Karpas-422 (cell line): ENCODE data around the gene ADAMTS15. TPM values are rescaled to one million over a fixed set of nuclear protein-coding genes. Genes with fewer than 3 reads are reported as not detected.

ENCODE experiments used
- DNase-seq: peaks from one replicate; pipeline ENCODE4 v3.0.0-alpha.2; 2015
- H2AFZ ChIP-seq: fragments of 200-600 bp; sonication (generic); 2 replicates; pipeline ENCODE4 v1.6.1; 2014; ENCODE audit warnings: antibody characterized with exemption, low read length, mixed read lengths
- H3K27ac ChIP-seq: fragments of 200-600 bp; sonication (generic); 2 replicates; pipeline ENCODE4 v1.5.1; 2014; ENCODE audit warnings: mild to moderate bottlenecking, low read length, moderate library complexity
- H3K27me3 ChIP-seq: fragments of 200-600 bp; sonication (generic); 2 replicates; pipeline ENCODE4 v1.6.1; 2014; ENCODE audit warnings: low read length, mixed read lengths
- H3K36me3 ChIP-seq: fragments of 200-600 bp; sonication (generic); 2 replicates; pipeline ENCODE4 v1.6.1; 2014; ENCODE audit warnings: low read length, mixed read lengths; ENCODE audit not compliant: insufficient read depth
- H3K4me1 ChIP-seq: fragments of 200-600 bp; sonication (generic); 2 replicates; pipeline ENCODE4 v1.6.1; 2014; ENCODE audit warnings: mild to moderate bottlenecking, low read length, mixed read lengths
- H3K4me2 ChIP-seq: fragments of 200-600 bp; sonication (generic); 2 replicates; pipeline ENCODE4 v1.6.1; 2014; ENCODE audit warnings: low read length, low read depth, mild to moderate bottlenecking; ENCODE audit not compliant: poor library complexity, severe bottlenecking
- H3K4me3 ChIP-seq: fragments of 200-600 bp; sonication (generic); 2 replicates; pipeline ENCODE4 v1.5.1; 2014; ENCODE audit warnings: mild to moderate bottlenecking, antibody characterized with exemption, low read length, mixed read lengths
- H3K79me2 ChIP-seq: fragments of 200-600 bp; sonication (generic); 2 replicates; pipeline ENCODE4 v1.6.1; 2014; ENCODE audit warnings: mild to moderate bottlenecking, low read length, mixed read lengths
- H3K9ac ChIP-seq: fragments of 200-600 bp; sonication (generic); 2 replicates; pipeline ENCODE4 v1.6.0; 2014; ENCODE audit warnings: low read length
- H3K9me2 ChIP-seq: fragments of 200-600 bp; sonication (generic), shearing (Covaris generic); replicated peaks from 2 replicates; pipeline ENCODE4 v1.6.0; 2014; ENCODE audit warnings: mild to moderate bottlenecking, low read length, moderate library complexity; ENCODE audit not compliant: insufficient read depth
- H3K9me3 ChIP-seq: fragments of 300-700, 200-600 bp; sonication (generic); 2 replicates; pipeline ENCODE4 v1.6.1; 2014; ENCODE audit warnings: low read length, mixed read lengths
- H4K20me1 ChIP-seq: fragments of 200-600 bp; sonication (generic); 2 replicates; pipeline ENCODE4 v1.6.1; 2014; ENCODE audit warnings: mild to moderate bottlenecking, antibody characterized with exemption, low read length, low read depth; ENCODE audit not compliant: insufficient read depth
- total RNA-seq: library from RNA; depleted of rRNA; stranded (reverse); fragments of >200 nt; shearing (Covaris generic); gene quantifications from 2 replicates; pipeline ENCODE4 v1.2.3, GENCODE V29; 2014; ENCODE audit warnings: low replicate concordance

Gene ADAMTS15
- total RNA-seq, 1 experiment from 2014 or later, result not detected

DNA sequence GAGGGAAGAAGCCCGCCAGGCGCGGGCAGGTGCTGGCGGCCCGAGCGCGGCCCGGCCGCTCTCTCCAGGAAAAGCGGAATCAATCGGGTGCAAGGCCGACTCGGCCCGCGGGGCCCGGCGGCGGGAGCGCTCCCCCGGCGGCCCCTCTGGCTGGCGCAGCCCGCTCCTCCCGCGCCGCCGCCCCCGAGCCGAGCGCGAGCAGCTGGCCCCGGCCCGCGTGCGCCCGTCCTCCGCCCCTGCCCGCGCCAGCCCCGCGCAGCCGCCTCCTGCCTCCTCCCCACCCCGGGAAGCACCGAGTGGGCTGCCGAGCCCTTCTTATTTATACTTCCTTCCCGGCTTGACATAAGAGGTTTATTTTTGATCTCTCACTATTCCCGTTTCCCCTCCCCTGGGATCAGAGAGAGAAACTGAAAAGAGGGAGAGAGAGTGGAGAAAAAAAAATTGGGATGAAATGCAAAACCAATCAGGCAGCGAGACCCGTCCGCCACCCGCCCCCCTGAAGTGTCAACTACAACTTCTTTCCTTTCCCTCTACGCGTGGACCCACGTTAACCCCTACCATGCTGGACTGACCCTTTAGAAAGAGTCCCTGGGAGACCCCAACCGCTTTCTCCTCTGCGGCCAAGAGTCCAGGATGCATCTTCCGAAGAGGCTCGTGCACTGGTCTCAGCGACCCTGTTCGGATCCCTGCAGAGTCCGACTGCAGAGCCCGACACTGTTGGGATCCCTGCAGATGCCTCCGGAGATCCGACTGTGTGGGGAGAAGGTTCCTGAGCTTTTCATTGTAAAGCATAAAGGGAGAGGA, 19.9 kb upstream of the ADAMTS15 start, which contains the start of gene ADAMTS8:
Gene ADAMTS8, minus strand, starts transcription at position 294 of the 804 bp plus-strand sequence. CDS start 323 bp downstream, outside the sequence.
- Histone ChIP-seq H3K9ac (no peak within 1 kb of the TSS), H4K20me1 (no peaks in the 10 kb centered on the region), H3K27me3 (no peaks in the 10 kb centered on the region), H3K27ac (no peak within 1 kb of the TSS), H3K9me2 (no peaks in the 10 kb centered on the region), H2AFZ (no peak within 1 kb of the TSS), H3K79me2 (no peaks in the 10 kb centered on the region), H3K4me1 (peaks cover 3% of the 10 kb centered on the region; the same call in 1 of the 2 replicates), H3K36me3 (no peaks in the 10 kb centered on the region), H3K4me3 (no peak within 1 kb of the TSS), H3K4me2 (no peak within 1 kb of the TSS), H3K9me3 (no peaks in the 10 kb centered on the region)
- no peak for DNase-seq

GRCh38 chr11:130429120-130429681, 19.2 kb upstream of the ADAMTS15 start:
- no peaks in the 10 kb centered on the region for H3K36me3 ChIP-seq
- H3K9ac ChIP-seq, result no peak overlapping the region
- H3K9me2 ChIP-seq, result no peaks in the 10 kb centered on the region
- no peak overlapping the region for H2AFZ ChIP-seq
- H3K79me2 ChIP-seq, result no peaks in the 10 kb centered on the region
- no peak for DNase-seq
- no peaks in the 10 kb centered on the region for H3K27me3 ChIP-seq
- H3K4me1 ChIP-seq, result peaks cover 3% of the 10 kb centered on the region; the same call in 1 of the 2 replicates
- H3K27ac ChIP-seq, result no peak overlapping the region
- H3K9me3 ChIP-seq, result no peaks in the 10 kb centered on the region
- no peak overlapping the region for H3K4me3 ChIP-seq
- no peaks in the 10 kb centered on the region for H4K20me1 ChIP-seq
- H3K4me2 ChIP-seq, result no peak overlapping the region

- H3K27me3 ChIP-seq, result no peaks in the 10 kb centered on the region
- DNase-seq, result no peak
- H3K4me1 ChIP-seq, result peaks cover 6% of the 10 kb centered on the region; the same call in 1 of the 2 replicates
- no peaks in the 10 kb centered on the region for H4K20me1 ChIP-seq
- no peaks in the 10 kb centered on the region for H3K79me2 ChIP-seq
- no peak overlapping the region for H3K4me2 ChIP-seq
- no peaks in the 10 kb centered on the region for H3K9me3 ChIP-seq
- H2AFZ ChIP-seq, result no peak overlapping the region
- H3K9ac ChIP-seq, result no peak overlapping the region
- no peak overlapping the region for H3K27ac ChIP-seq
- H3K9me2 ChIP-seq, result no peaks in the 10 kb centered on the region
- no peaks in the 10 kb centered on the region for H3K36me3 ChIP-seq
- no peak overlapping the region for H3K4me3 ChIP-seq
Measured at GRCh38 chr11:130429983-130430382, 18.5 kb upstream of the ADAMTS15 start.

GRCh38 chr11:130431331-130431773, 17.1 kb upstream of the ADAMTS15 start:
- H3K36me3 ChIP-seq, result no peaks in the 10 kb centered on the region
- H3K9ac ChIP-seq, result no peak overlapping the region
- H3K79me2 ChIP-seq, result no peaks in the 10 kb centered on the region
- no peaks in the 10 kb centered on the region for H3K9me2 ChIP-seq
- no peaks in the 10 kb centered on the region for H3K27me3 ChIP-seq
- no peak overlapping the region for H3K27ac ChIP-seq
- peaks cover 3% of the 10 kb centered on the region; the same call in 1 of the 2 replicates for H3K4me1 ChIP-seq
- no peak overlapping the region for H3K4me2 ChIP-seq
- peak; percentile 73 for DNase-seq
- H4K20me1 ChIP-seq, result no peaks in the 10 kb centered on the region
- no peak overlapping the region for H3K4me3 ChIP-seq
- no peak overlapping the region for H2AFZ ChIP-seq
- H3K9me3 ChIP-seq, result no peaks in the 10 kb centered on the region

DNA sequence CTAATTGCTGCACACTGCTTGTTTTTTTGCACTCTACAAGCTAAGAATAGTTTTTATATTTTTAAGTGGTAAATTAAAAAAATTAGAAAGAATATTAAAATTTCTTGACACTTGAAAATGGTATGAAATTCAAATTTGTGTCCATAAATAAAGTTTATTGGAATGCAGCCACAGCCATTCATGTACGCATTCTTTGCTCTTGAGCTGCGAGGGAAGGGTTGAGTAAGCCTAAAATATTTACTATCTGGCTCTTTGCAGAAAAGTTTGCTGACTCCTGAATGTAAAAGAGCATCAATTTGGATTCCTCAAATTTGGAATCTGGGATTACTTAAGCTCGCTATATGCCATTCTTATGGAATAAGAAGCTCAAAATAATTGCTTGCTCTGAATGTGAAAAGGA, 16.6 kb upstream of the ADAMTS15 start:
- H3K9me2 ChIP-seq, result no peaks in the 10 kb centered on the region
- no peak overlapping the region for H2AFZ ChIP-seq
- no peaks in the 10 kb centered on the region for H3K9me3 ChIP-seq
- DNase-seq, result no peak
- no peak overlapping the region for H3K4me3 ChIP-seq
- H3K36me3 ChIP-seq, result no peaks in the 10 kb centered on the region
- H3K79me2 ChIP-seq, result no peaks in the 10 kb centered on the region
- H3K27me3 ChIP-seq, result no peaks in the 10 kb centered on the region
- no peaks in the 10 kb centered on the region for H4K20me1 ChIP-seq
- no peak overlapping the region for H3K9ac ChIP-seq
- peaks cover 3% of the 10 kb centered on the region; the same call in 1 of the 2 replicates for H3K4me1 ChIP-seq
- H3K4me2 ChIP-seq, result no peak overlapping the region
- no peak overlapping the region for H3K27ac ChIP-seq

DNA sequence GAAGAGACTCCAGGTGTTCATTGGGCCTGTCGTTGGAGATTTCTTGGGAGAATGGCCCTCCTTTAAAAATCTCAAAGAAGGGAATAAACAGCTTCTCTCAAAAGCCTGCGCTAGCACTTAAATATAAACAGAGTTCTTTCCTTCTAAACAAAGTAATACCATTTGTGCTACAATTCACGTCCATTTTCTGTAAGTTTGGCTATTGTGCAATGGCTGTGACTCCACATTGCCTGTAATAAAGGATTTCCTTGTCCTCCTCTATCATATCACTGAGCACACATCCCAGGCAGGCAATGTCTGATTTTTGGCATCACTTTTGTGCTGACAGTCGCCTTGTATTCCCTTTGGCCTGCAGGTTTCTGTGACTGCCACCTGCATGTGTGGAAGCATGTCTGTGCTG, 15.1 kb upstream of the ADAMTS15 start:
- H3K9me2 ChIP-seq, result no peaks in the 10 kb centered on the region
- DNase-seq, result no peak
- no peaks in the 10 kb centered on the region for H3K9me3 ChIP-seq
- H3K36me3 ChIP-seq, result no peaks in the 10 kb centered on the region
- no peak overlapping the region for H3K4me2 ChIP-seq
- H4K20me1 ChIP-seq, result no peaks in the 10 kb centered on the region
- H3K4me3 ChIP-seq, result no peak overlapping the region
- peaks cover 3% of the 10 kb centered on the region; the same call in 1 of the 2 replicates for H3K4me1 ChIP-seq
- H3K79me2 ChIP-seq, result no peaks in the 10 kb centered on the region
- no peaks in the 10 kb centered on the region for H3K27me3 ChIP-seq
- no peak overlapping the region for H2AFZ ChIP-seq
- H3K9ac ChIP-seq, result no peak overlapping the region
- no peak overlapping the region for H3K27ac ChIP-seq

- H3K27ac ChIP-seq, result no peak overlapping the region
- no peaks in the 10 kb centered on the region for H3K9me3 ChIP-seq
Measured at GRCh38 chr11:130434521-130435223, 13.8 kb upstream of the ADAMTS15 start.

GRCh38 chr11:130435671-130436070, 12.8 kb upstream of the ADAMTS15 start:
- Histone ChIP-seq H3K4me3 (no peak overlapping the region), H3K4me1 (peaks cover 3% of the 10 kb centered on the region; the same call in 1 of the 2 replicates), H3K36me3 (no peaks in the 10 kb centered on the region), H3K9me3 (no peaks in the 10 kb centered on the region), H2AFZ (no peak overlapping the region), H3K9ac (no peak overlapping the region), H3K79me2 (no peaks in the 10 kb centered on the region), H3K9me2 (no peaks in the 10 kb centered on the region), H3K27ac (no peak overlapping the region), H3K27me3 (no peaks in the 10 kb centered on the region), H3K4me2 (no peak overlapping the region), H4K20me1 (no peaks in the 10 kb centered on the region)
- no peak for DNase-seq

More at GRCh38 chr11:130434521-130435223, 13.8 kb upstream of the ADAMTS15 start:
- Histone ChIP-seq H3K36me3 (no peaks in the 10 kb centered on the region), H3K4me1 (peaks cover 3% of the 10 kb centered on the region; the same call in 1 of the 2 replicates), H3K9me2 (no peaks in the 10 kb centered on the region), H3K4me3 (peak overlapping the region; percentile 78), H2AFZ (peak overlapping the region; percentile 94), H3K9ac (peak overlapping the region; percentile 56; the same call in 1 of the 2 replicates), H3K79me2 (no peaks in the 10 kb centered on the region), H3K4me2 (peak overlapping the region; percentile 92), H3K27me3 (no peaks in the 10 kb centered on the region), H4K20me1 (no peaks in the 10 kb centered on the region)
- DNase-seq, result peak; percentile 83
